HL-60/S4 (cell line): Measurements from ENCODE around the gene TMEM178B.

Source experiments
- in situ Hi-C: fragments of 300-500 bp; cut with MboI; formaldehyde crosslinking; loops from 2 replicates; pipeline ENCODE4 v1.14.3; 2022; ENCODE audit warnings: low sequenced_read_pairs

The TMEM178B gene

GRCh38 chr7:141348728-141349127 lies 274.9 kb downstream of the TMEM178B start:
- in situ Hi-C loops, result no loop called here

- in situ Hi-C loops, result no loop called here
Measured at GRCh38 chr7:141349338-141349737, 275.5 kb downstream of the TMEM178B start.

GRCh38 chr7:141349804-141350203 lies 275.9 kb downstream of the TMEM178B start:
- in situ Hi-C loops, result no loop called here

GRCh38 chr7:141351175-141351574 lies 277.3 kb downstream of the TMEM178B start:
- in situ Hi-C loops, result no loop called here

- in situ Hi-C loops, result no loop called here
Measured at GRCh38 chr7:141352955-141353354, 279.1 kb downstream of the TMEM178B start.

- in situ Hi-C loops, result no loop called here
Measured at GRCh38 chr7:141354251-141354650, 280.4 kb downstream of the TMEM178B start.

GRCh38 chr7:141355032-141355431 lies 281.2 kb downstream of the TMEM178B start:
- in situ Hi-C loops, result no loop called here

GRCh38 chr7:141356161-141356560 lies 282.3 kb downstream of the TMEM178B start:
- in situ Hi-C loops, result no loop called here

- in situ Hi-C loops, result no loop called here
Measured at GRCh38 chr7:141358386-141358785, 284.5 kb downstream of the TMEM178B start.

GRCh38 chr7:141359262-141359661 lies 285.4 kb downstream of the TMEM178B start:
- in situ Hi-C loops, result no loop called here

- in situ Hi-C loops, result no loop called here
Measured at GRCh38 chr7:141359740-141360415, 286.0 kb downstream of the TMEM178B start.

- in situ Hi-C loops, result no loop called here
Measured at GRCh38 chr7:141360416-141360760, 286.5 kb downstream of the TMEM178B start.

GRCh38 chr7:141360803-141361202 lies 286.9 kb downstream of the TMEM178B start:
- in situ Hi-C loops, result no loop called here

- in situ Hi-C loops, result no loop called here
Measured at GRCh38 chr7:141361479-141361878, 287.6 kb downstream of the TMEM178B start.

- in situ Hi-C loops, result no loop called here
Measured at GRCh38 chr7:141361960-141362359, 288.1 kb downstream of the TMEM178B start.

- in situ Hi-C loops, result no loop called here
Measured at GRCh38 chr7:141362580-141363435, 288.9 kb downstream of the TMEM178B start.

- in situ Hi-C loops, result no loop called here
Measured at GRCh38 chr7:141363748-141364147, 289.9 kb downstream of the TMEM178B start.

GRCh38 chr7:141366091-141366621 lies 292.3 kb downstream of the TMEM178B start:
- in situ Hi-C loops, result no loop called here

GRCh38 chr7:141369422-141369821 lies 295.6 kb downstream of the TMEM178B start:
- in situ Hi-C loops, result no loop called here

GRCh38 chr7:141370178-141370577 lies 296.3 kb downstream of the TMEM178B start:
- in situ Hi-C loops, result no loop called here

GRCh38 chr7:141370650-141371049 lies 296.8 kb downstream of the TMEM178B start:
- in situ Hi-C loops, result no loop called here

GRCh38 chr7:141374425-141374824 lies 300.6 kb downstream of the TMEM178B start:
- in situ Hi-C loops, result no loop called here
